Activated CD4-positive, alpha-beta memory T cell treated with anti-CD3 and anti-CD28 coated beads for 36 hours (primary cell): ENCODE data around the gene REST. TPM values are rescaled to one million over a fixed set of nuclear protein-coding genes. Genes with fewer than 3 reads are reported as not detected.
A peak's percentile ranks its signal among the peaks of the same experiment; 100 is the strongest.

Source experiments
- CTCF ChIA-PET: fragments of 350-600 bp; sonication (Branson Sonifier 250); formaldehyde crosslinking; loops from one replicate; lab custom pipeline; 2021; ENCODE audit warnings: antibody characterized with exemption, inconsistent platforms; lab: Charles Lee
- POLR2A ChIA-PET: fragments of 350-600 bp; sonication (Branson Sonifier 250); formaldehyde crosslinking; loops from one replicate; lab custom pipeline; 2021; ENCODE audit warnings: antibody characterized with exemption; lab: Charles Lee
- DNase-seq: peaks from one replicate; pipeline ENCODE4 v3.0.0-alpha.2; 2020
- H3K27ac Mint-ChIP-seq: one replicate; pipeline ENCODE4 v1.8.0; 2021; ENCODE audit warnings: mixed read lengths
- H3K27me3 Mint-ChIP-seq: one replicate; pipeline ENCODE4 v1.8.0; 2021; ENCODE audit warnings: mixed read lengths
- H3K36me3 Mint-ChIP-seq: one replicate; pipeline ENCODE4 v1.8.0; 2021; ENCODE audit warnings: mixed read lengths
- H3K4me1 Mint-ChIP-seq: one replicate; pipeline ENCODE4 v1.8.0; 2021; ENCODE audit warnings: low read depth, mixed read lengths
- H3K4me3 Mint-ChIP-seq: one replicate; pipeline ENCODE4 v1.8.0; 2021; ENCODE audit warnings: mild to moderate bottlenecking, mixed read lengths
- H3K9me3 Mint-ChIP-seq: one replicate; pipeline ENCODE4 v1.8.0; 2021; ENCODE audit warnings: mixed read lengths
- intact Hi-C: fragments of 100-400 bp; cut with micrococcal nuclease; formaldehyde crosslinking; loops from one replicate; pipeline ENCODE4 v1.15.1; 2023
- total RNA-seq, 2 experiments: library from RNA; stranded (reverse); gene quantifications; one replicate each; pipeline ENCODE4 v1.2.3, GENCODE V29; 2021

REST gene
- 10 to 100 TPM; 46.1 to 47.0 TPM for total RNA-seq

- ChIA-PET CTCF (interaction anchor here (0.6 to 3.4 kb wide), 7 partner anchors 15 to 268 kb away, joined by 3 to 23 read pairs (median 3); partner anchors contain the start of genes NOA1 and POLR2B), POLR2A (interaction anchor here (0.8 to 5.7 kb wide), 3 partner anchors 71 to 521 kb away, joined by 4 to 70 read pairs (median 4); partner anchors contain the start of genes AASDH, NOA1, PAICS and POLR2B)
- peak within 1 kb of the TSS; percentile 55 for H3K27ac Mint-ChIP-seq
- peak; percentile 80 for DNase-seq
- H3K36me3 Mint-ChIP-seq: peaks cover 12% of the 10 kb centered on the region
- H3K4me1 Mint-ChIP-seq: peaks cover 41% of the 10 kb centered on the region
- no peaks in the 10 kb centered on the region for H3K27me3 Mint-ChIP-seq
- H3K4me3 Mint-ChIP-seq: peak within 1 kb of the TSS; percentile 88
- H3K9me3 Mint-ChIP-seq: no peaks in the 10 kb centered on the region
- intact Hi-C loops: loop anchor here (1.0 to 5.0 kb wide), 5 partner anchors 105 to 520 kb away; partner anchors contain the start of genes AASDH and PAICS
Observed at GRCh38 chr4:56907489-56908205, at the start of gene REST. REST (plus strand) TSS chr4:56907900; CDS start chr4:56910639, 2,739 bp downstream.

- intact Hi-C loops: no loop called here
Observed at GRCh38 chr4:56859841-56860240, 47.9 kb upstream of the REST start.

GRCh38 chr4:56860781-56861180 is 46.9 kb upstream of the REST start:
- no peak overlapping the region for H3K27ac Mint-ChIP-seq
- no peak overlapping the region for H3K4me3 Mint-ChIP-seq
- no peaks in the 10 kb centered on the region for H3K9me3 Mint-ChIP-seq
- ChIA-PET POLR2A (no interaction called here), CTCF (interaction anchor here (0.7 to 1.1 kb wide), 4 partner anchors 24 to 323 kb away, joined by 3 to 5 read pairs (median 4); no protein-coding TSS in a partner anchor)
- H3K4me1 Mint-ChIP-seq: peaks cover 7% of the 10 kb centered on the region
- DNase-seq: no peak
- H3K36me3 Mint-ChIP-seq: no peaks in the 10 kb centered on the region
- H3K27me3 Mint-ChIP-seq: peaks cover 9% of the 10 kb centered on the region
- intact Hi-C loops: no loop called here

More at GRCh38 chr4:56859841-56860240, 47.9 kb upstream of the REST start:
- DNase-seq: no peak
- Mint-ChIP-seq H3K36me3 (no peaks in the 10 kb centered on the region), H3K27me3 (peaks cover 9% of the 10 kb centered on the region), H3K4me3 (no peak overlapping the region), H3K27ac (no peak overlapping the region), H3K9me3 (no peaks in the 10 kb centered on the region), H3K4me1 (peaks cover 7% of the 10 kb centered on the region)
- ChIA-PET POLR2A (no interaction called here), CTCF (no interaction called here)

GRCh38 chr4:56861360-56861759 is 46.3 kb upstream of the REST start:
- no peak overlapping the region for H3K4me3 Mint-ChIP-seq
- peaks cover 9% of the 10 kb centered on the region for H3K27me3 Mint-ChIP-seq
- no peaks in the 10 kb centered on the region for H3K9me3 Mint-ChIP-seq
- intact Hi-C loops: no loop called here
- H3K36me3 Mint-ChIP-seq: no peaks in the 10 kb centered on the region
- H3K27ac Mint-ChIP-seq: no peak overlapping the region
- peaks cover 7% of the 10 kb centered on the region for H3K4me1 Mint-ChIP-seq
- CTCF ChIA-PET: interaction anchor here (0.7 to 1.1 kb wide), 4 partner anchors 25 to 323 kb away, joined by 3 to 5 read pairs (median 4); no protein-coding TSS in a partner anchor
- DNase-seq: no peak
- POLR2A ChIA-PET: no interaction called here

- DNase-seq: peak; percentile 24
- POLR2A ChIA-PET: no interaction called here
- peaks cover 3% of the 10 kb centered on the region for H3K27me3 Mint-ChIP-seq
- H3K9me3 Mint-ChIP-seq: no peaks in the 10 kb centered on the region
- no peak overlapping the region for H3K4me3 Mint-ChIP-seq
- intact Hi-C loops: no loop called here
- peaks cover 7% of the 10 kb centered on the region for H3K4me1 Mint-ChIP-seq
- H3K27ac Mint-ChIP-seq: no peak overlapping the region
- no peaks in the 10 kb centered on the region for H3K36me3 Mint-ChIP-seq
- CTCF ChIA-PET: no interaction called here
Observed at GRCh38 chr4:56863441-56864139, 44.1 kb upstream of the REST start.

- peaks cover 2% of the 10 kb centered on the region for H3K27me3 Mint-ChIP-seq
- H3K36me3 Mint-ChIP-seq: no peaks in the 10 kb centered on the region
- intact Hi-C loops: no loop called here
- H3K27ac Mint-ChIP-seq: no peak overlapping the region
- H3K4me3 Mint-ChIP-seq: no peak overlapping the region
- ChIA-PET CTCF (no interaction called here), POLR2A (no interaction called here)
- no peaks in the 10 kb centered on the region for H3K9me3 Mint-ChIP-seq
- peaks cover 3% of the 10 kb centered on the region for H3K4me1 Mint-ChIP-seq
- DNase-seq: no peak
Observed at GRCh38 chr4:56870946-56871345, 36.8 kb upstream of the REST start.

GRCh38 chr4:56871371-56871866 is 36.3 kb upstream of the REST start:
- CTCF ChIA-PET: no interaction called here
- intact Hi-C loops: no loop called here
- no peak for DNase-seq
- H3K4me1 Mint-ChIP-seq: peaks cover 3% of the 10 kb centered on the region
- no peaks in the 10 kb centered on the region for H3K9me3 Mint-ChIP-seq
- no peaks in the 10 kb centered on the region for H3K36me3 Mint-ChIP-seq
- H3K4me3 Mint-ChIP-seq: no peak overlapping the region
- POLR2A ChIA-PET: no interaction called here
- no peak overlapping the region for H3K27ac Mint-ChIP-seq
- peaks cover 2% of the 10 kb centered on the region for H3K27me3 Mint-ChIP-seq

- Mint-ChIP-seq H3K27ac (no peak overlapping the region), H3K36me3 (no peaks in the 10 kb centered on the region), H3K27me3 (peaks cover 2% of the 10 kb centered on the region), H3K9me3 (no peaks in the 10 kb centered on the region), H3K4me1 (peaks cover 3% of the 10 kb centered on the region), H3K4me3 (no peak overlapping the region)
- CTCF ChIA-PET: no interaction called here
- POLR2A ChIA-PET: interaction anchor here (1.0 kb wide), 1 partner anchor 196 kb away, joined by 3 read pairs; no protein-coding TSS in a partner anchor
- intact Hi-C loops: no loop called here
- no peak for DNase-seq
Observed at GRCh38 chr4:56874166-56874565, 33.5 kb upstream of the REST start.

GRCh38 chr4:56874923-56875322 is 32.8 kb upstream of the REST start:
- CTCF ChIA-PET: no interaction called here
- Mint-ChIP-seq H3K4me3 (no peak overlapping the region), H3K9me3 (no peaks in the 10 kb centered on the region), H3K4me1 (peaks cover 3% of the 10 kb centered on the region), H3K36me3 (no peaks in the 10 kb centered on the region), H3K27me3 (peaks cover 2% of the 10 kb centered on the region), H3K27ac (no peak overlapping the region)
- no peak for DNase-seq
- POLR2A ChIA-PET: no interaction called here
- intact Hi-C loops: no loop called here

GRCh38 chr4:56876264-56876663 is 31.4 kb upstream of the REST start:
- intact Hi-C loops: no loop called here
- H3K36me3 Mint-ChIP-seq: no peaks in the 10 kb centered on the region
- no peaks in the 10 kb centered on the region for H3K27me3 Mint-ChIP-seq
- CTCF ChIA-PET: no interaction called here
- H3K4me1 Mint-ChIP-seq: peaks cover 3% of the 10 kb centered on the region
- POLR2A ChIA-PET: no interaction called here
- H3K27ac Mint-ChIP-seq: no peak overlapping the region
- DNase-seq: no peak
- H3K9me3 Mint-ChIP-seq: no peaks in the 10 kb centered on the region
- no peak overlapping the region for H3K4me3 Mint-ChIP-seq

GRCh38 chr4:56879996-56880395 is 27.7 kb upstream of the REST start:
- POLR2A ChIA-PET: no interaction called here

GRCh38 chr4:56880572-56880971 is 27.1 kb upstream of the REST start:
- H3K36me3 Mint-ChIP-seq: no peaks in the 10 kb centered on the region
- POLR2A ChIA-PET: no interaction called here
- no peaks in the 10 kb centered on the region for H3K4me1 Mint-ChIP-seq
- H3K9me3 Mint-ChIP-seq: no peaks in the 10 kb centered on the region
- H3K27me3 Mint-ChIP-seq: peaks cover 6% of the 10 kb centered on the region
- no peak overlapping the region for H3K27ac Mint-ChIP-seq
- no peak for DNase-seq
- CTCF ChIA-PET: no interaction called here
- intact Hi-C loops: no loop called here
- no peak overlapping the region for H3K4me3 Mint-ChIP-seq

More at GRCh38 chr4:56879996-56880395, 27.7 kb upstream of the REST start:
- H3K4me3 Mint-ChIP-seq: no peak overlapping the region
- no peaks in the 10 kb centered on the region for H3K36me3 Mint-ChIP-seq
- no peaks in the 10 kb centered on the region for H3K4me1 Mint-ChIP-seq
- peaks cover 5% of the 10 kb centered on the region for H3K27me3 Mint-ChIP-seq
- H3K27ac Mint-ChIP-seq: no peak overlapping the region
- H3K9me3 Mint-ChIP-seq: no peaks in the 10 kb centered on the region
- CTCF ChIA-PET: no interaction called here
- no peak for DNase-seq
- intact Hi-C loops: no loop called here
